ENCODE measurements around the gene PRKAG2.
"Not testable (repeated sequence)": the region's sequence is repeated elsewhere in the genome, so short reads cannot be mapped to it uniquely, and the experiment has no call there.

The PRKAG2 gene

GRCh38 chr7:151852486-151853396, 24.2 kb downstream of the PRKAG2 start:
- no peak for DNase-seq (ENCODE audit: low read depth in 2 of 3, low spot score in 2 of 3)

- DNase-seq (ENCODE audit: low read depth in 2 of 3, low spot score in 2 of 3) = no peak
Measured at GRCh38 chr7:151851782-151852181, 25.1 kb downstream of the PRKAG2 start.

GRCh38 chr7:151851145-151851751, 25.7 kb downstream of the PRKAG2 start:
- DNase-seq (ENCODE audit: low read depth in 2 of 3, low spot score in 2 of 3) = peak in 1 of 3 experiments; percentile 26

- no peak for DNase-seq (ENCODE audit: low read depth in 2 of 3, low spot score in 2 of 3)
Measured at GRCh38 chr7:151850491-151851124, 26.3 kb downstream of the PRKAG2 start.

- no peak for DNase-seq (ENCODE audit: low read depth in 2 of 3, low spot score in 2 of 3)
Measured at GRCh38 chr7:151849879-151850260, 27.0 kb downstream of the PRKAG2 start.

GRCh38 chr7:151849008-151849878, 27.7 kb downstream of the PRKAG2 start:
- no peak for DNase-seq (ENCODE audit: low read depth in 2 of 3, low spot score in 2 of 3)

GRCh38 chr7:151847681-151848081, 29.2 kb downstream of the PRKAG2 start:
- DNase-seq (ENCODE audit: low read depth in 2 of 3, low spot score in 2 of 3) = no peak

GRCh38 chr7:151847136-151847535, 29.8 kb downstream of the PRKAG2 start:
- DNase-seq (ENCODE audit: low read depth in 2 of 3, low spot score in 2 of 3) = no peak

- DNase-seq (ENCODE audit: low read depth in 2 of 3, low spot score in 2 of 3) = no peak
Measured at GRCh38 chr7:151845412-151846205, 31.3 kb downstream of the PRKAG2 start.

- no peak for DNase-seq (ENCODE audit: low read depth in 2 of 3, low spot score in 2 of 3)
Measured at GRCh38 chr7:151844825-151845200, 32.1 kb downstream of the PRKAG2 start.

GRCh38 chr7:151844071-151844824, 32.7 kb downstream of the PRKAG2 start:
- DNase-seq (ENCODE audit: low read depth in 2 of 3, low spot score in 2 of 3) = no peak

- no peak for DNase-seq (ENCODE audit: low read depth in 2 of 3, low spot score in 2 of 3)
Measured at GRCh38 chr7:151843181-151843580, 33.7 kb downstream of the PRKAG2 start.

GRCh38 chr7:151841395-151842051, 35.4 kb downstream of the PRKAG2 start:
- not testable (repeated sequence) for DNase-seq (ENCODE audit: low read depth in 2 of 3, low spot score in 2 of 3)

- no peak for DNase-seq (ENCODE audit: low read depth in 2 of 3, low spot score in 2 of 3)
Measured at GRCh38 chr7:151840088-151840910, 36.6 kb downstream of the PRKAG2 start.

- DNase-seq (ENCODE audit: low read depth in 2 of 3, low spot score in 2 of 3) = no peak
Measured at GRCh38 chr7:151839451-151839921, 37.4 kb downstream of the PRKAG2 start.

- peak in 1 of 3 experiments; percentile 23 for DNase-seq (ENCODE audit: low read depth in 2 of 3, low spot score in 2 of 3)
Measured at GRCh38 chr7:151838861-151839381, 38.0 kb downstream of the PRKAG2 start.

GRCh38 chr7:151838072-151838471, 38.8 kb downstream of the PRKAG2 start:
- DNase-seq (ENCODE audit: low read depth in 2 of 3, low spot score in 2 of 3) = no peak

Data from activated CD8-positive, alpha-beta memory T cell treated with anti-CD3 and anti-CD28 coated beads for 48 hours (primary cell).